Fibroblast of skin of left quadriceps (primary cell): ENCODE measurements around the gene BORCS5.
"Not testable (repeated sequence)": the region's sequence is repeated elsewhere in the genome, so short reads cannot be mapped to it uniquely, and the experiment has no call there.

Experiments used
- DNase-seq, 2 experiments: peaks; one replicate each; pipeline ENCODE4 v3.0.0-alpha.2; 2013; ENCODE audit warnings: low read depth in 2 of 2

The BORCS5 gene

DNA sequence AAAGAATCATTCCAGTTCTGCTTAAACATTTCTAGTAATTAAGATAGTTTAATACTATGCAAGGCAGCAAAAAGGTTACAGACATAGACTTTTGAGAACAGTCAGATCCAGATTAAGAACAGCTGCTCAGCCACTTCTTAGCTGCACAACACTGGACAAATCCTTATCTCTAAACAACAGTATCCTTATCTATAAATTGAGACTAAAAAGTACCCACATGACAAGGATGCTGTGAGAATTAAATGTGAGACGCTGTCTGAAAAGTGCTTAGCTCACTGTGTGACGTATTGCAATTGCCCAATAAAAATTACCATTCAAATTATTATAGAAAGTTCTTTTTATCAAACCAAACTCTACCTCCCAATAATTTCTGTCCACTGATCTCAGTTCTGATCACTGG is 35.5 kb downstream of the BORCS5 start:
- no peak for DNase-seq

DNA sequence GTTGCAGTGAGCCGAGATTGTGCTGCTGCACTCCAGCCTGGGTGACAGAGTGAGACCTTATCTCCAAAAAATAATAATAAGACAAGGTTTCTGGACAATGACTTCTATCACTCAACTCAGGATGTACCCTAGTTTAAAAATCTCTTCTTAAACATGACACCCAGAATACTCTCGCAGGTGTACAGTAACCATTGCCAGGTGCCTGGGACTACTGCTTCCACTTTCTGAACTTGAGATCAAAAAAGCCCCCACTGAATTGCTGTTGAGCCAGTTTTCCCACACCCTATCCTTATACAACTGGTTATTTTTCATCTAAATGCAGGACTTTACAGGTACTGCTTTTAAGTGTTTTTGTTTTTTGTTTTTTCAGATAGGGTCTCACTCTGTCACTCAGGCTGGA is 36.3 kb downstream of the BORCS5 start:
- DNase-seq, result no peak

DNA sequence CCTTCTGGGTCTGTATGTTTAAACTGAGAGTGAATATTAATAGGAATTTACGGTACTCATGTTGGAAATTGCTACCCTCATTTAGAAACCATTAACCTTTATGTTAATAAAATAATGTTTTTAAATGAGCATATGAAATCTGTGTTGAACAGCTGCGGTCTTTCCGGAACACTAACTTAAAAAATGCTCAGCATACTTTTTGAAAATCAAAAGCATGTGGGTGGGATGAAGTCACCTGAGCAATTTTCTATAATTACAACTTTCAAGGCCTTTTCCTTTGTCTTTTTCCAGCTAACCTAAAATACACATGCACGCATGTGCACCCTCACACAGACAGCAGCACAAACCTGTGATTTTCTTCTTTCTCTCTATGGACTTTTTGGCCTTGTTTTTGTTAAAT is 39.8 kb downstream of the BORCS5 start:
- DNase-seq, result no peak

DNA sequence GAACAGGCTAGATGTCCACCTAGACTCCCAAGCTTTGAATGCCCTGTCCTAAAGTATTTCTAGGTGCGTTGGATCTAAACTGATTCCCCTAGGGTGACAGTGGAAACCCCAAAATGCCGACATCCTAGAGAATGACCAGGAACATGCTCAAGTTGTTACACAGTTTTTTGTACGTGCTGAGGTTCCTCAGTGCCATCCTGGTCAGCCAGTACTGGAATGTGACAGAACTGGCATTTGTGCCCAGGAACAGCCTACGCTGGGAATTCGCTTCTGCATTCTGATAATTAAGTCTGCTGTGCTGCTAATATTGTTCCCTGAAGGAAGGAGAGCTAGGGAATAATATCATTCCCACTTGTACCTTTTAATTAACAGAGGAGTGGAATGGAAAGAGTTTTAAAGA is 40.3 kb downstream of the BORCS5 start:
- no peak for DNase-seq

DNA sequence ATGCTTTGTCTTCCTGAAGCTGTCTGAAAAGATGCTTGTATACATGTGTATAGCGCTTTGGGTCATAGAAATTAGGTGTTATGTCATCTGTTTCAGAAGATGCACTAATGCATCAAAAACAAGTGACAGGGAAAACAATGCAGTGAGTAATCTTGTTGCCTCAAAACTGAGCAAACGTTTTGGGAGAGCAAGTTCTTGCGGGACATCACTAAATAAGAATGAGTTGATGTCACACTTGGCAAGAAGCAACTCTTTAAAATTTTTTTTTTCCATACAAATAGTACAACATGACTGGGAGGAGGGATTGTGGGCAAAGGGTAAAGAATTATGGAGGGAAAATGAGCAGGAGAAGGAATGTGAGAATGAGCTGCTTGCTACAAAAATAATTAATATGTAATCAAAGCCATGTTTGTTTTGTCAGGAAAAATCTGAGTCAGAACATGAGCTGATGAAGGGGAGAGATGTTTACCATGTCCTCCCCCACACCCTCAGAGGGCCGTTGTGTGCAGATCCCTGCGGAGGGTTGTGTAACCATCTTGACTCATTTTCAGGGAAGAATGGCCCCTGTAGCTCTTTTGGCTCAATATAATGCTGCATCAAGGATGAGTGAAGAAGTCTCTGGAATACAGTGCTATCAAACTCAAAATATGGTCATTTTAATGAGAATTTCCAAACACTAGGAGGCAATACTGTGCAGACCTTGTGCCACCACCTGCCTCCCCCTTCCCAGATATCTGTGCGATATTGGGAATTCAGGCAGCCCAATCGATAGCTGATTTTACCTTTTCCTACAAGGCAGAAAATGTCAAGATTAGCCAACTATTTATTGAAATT is 41.4 kb downstream of the BORCS5 start:
- DNase-seq, result peak; percentile 96

DNA sequence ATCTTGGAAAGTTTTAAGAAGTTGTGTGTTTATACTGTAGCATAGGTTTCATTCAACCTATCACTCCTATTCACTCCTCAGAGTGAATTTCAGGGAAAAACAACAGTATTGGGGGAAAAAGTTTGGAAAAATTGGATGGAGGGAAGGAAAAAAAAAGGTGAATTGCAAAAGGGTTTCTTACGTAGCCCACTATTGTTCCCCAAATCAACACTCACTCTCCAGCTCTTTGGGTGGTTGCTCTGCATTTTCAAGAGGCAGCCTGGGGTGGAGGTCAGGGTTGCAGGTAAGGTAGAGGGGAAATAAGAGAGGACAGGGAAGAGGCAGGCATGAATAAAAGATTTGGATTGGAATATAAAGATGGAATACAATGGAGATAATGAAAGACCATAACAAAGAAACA is 42.3 kb downstream of the BORCS5 start:
- DNase-seq, result no peak

DNA sequence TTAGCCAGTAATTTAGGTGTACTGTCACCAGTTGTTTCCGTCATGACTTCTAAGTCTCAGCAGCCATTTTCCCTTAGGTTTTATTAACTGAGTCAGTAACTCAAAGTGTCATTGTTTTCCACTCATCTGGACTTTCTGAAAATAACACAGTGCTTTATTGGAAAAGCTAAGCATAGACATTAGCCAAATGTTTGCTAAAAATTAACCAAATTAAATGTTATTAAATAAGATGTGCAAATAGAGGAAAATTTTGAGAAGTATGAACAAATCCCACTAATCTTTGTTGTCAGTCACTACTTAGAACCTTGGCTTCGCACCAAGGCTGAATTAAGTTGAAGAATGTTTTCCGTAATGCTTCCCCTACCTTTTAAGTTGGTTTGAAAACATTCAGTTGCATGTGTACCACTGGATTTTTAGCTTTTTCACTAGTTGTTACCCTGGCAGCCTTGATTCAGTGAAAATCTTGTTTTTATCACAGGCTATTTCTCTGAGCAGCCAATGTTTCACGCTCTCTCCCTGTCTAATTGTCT is 43.0 kb downstream of the BORCS5 start:
- no peak for DNase-seq

DNA sequence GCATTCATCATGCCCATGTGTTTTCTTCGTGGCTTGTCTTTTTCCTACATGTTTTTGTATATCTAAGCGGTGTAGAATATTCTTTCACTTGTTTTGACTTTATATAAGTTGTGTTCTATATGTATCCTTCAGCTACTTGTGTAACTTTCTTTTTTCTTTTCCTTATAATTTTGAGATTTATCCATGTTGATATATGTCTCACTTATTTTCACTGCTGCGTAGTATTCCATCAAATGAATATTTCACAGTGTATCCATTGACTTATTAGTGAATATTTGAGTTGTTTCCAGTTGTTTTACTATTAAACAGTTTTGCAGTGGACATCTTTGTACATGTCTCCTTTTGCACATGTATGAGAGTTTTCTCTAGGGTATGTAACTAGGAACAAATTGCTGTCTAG is 43.9 kb downstream of the BORCS5 start:
- no peak for DNase-seq

DNA sequence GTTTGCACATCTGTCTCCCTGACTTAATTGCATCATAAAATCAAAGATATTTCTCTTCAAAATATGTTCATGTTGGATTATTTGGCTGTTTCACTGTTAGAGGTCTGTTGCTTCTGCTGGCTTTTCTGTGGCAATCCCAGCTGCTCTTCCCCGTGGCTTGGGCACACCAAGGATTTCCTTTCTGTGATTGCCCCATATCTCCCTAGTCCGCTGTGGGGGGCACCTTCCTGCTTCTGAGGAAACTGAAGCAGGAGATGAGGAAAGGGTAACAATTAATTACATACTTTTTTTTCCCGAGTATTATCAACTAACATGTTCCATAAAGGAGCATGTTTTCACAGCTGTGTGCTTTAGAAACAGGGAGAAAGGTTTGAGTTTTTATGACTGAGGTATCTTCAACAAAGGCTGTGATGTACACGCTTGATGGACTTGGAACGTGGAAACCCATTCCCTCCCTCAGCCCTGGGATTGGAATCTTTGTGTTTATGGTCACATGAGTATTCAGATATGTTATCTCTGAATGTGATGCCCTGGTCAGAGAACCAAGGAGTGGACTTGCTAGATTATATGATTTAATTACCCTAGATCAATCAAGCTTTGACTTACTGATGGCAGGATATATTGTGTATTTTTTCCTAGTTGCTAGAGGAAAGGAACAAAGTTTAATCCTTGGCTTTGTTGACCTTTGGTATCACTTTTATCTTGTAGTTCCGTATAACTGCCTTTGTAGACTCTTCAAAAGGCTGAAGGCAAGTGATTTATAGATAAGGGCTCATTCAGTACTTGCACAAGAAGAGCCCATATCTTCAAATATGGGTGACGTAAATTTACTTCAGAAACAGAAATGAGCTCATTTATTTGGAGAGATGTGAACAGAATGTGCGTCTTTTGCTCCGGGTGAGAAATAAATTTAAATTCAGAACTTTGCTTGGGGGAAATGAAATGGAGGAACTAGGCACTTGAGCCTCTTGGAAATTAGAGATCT is 46.7 kb downstream of the BORCS5 start:
- no peak for DNase-seq

DNA sequence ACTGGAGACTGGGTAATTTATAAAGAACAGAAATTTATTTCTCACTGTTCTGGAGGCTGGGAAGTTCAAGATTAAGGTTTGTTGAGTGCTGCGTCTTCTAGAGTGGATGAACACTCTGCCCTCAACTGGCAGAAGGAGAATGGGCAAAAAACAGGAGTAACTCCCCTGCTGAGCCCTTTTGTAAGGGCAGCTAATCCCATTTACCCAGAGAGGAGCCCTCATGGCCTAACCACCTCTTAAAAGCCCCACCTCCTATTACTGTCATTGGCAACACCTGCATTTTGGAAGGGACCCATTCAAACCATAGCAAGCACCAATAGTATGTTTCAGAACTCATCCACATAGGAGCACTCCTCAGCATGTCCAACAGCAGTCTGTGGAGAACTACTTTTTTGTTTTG is 47.4 kb downstream of the BORCS5 start:
- no peak for DNase-seq

DNA sequence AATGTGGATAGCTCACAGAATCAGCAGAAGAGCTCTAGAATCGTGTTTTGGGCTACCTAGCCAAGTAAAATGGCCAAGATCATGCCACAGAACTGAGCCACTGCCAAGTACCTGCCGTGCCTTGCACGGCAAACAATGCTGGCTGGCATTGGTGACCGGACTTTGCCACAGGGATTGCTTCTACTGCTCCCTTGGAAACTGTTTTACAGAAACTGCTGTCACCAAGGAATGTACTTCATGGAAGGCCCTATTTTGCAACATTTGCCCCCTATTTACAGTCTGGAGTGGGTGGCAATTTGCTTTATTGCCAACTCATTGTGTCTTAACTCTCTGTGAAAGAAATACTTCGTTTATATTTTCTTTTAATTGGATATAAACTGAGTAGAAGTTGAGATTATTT is 49.0 kb downstream of the BORCS5 start:
- no peak for DNase-seq

DNA sequence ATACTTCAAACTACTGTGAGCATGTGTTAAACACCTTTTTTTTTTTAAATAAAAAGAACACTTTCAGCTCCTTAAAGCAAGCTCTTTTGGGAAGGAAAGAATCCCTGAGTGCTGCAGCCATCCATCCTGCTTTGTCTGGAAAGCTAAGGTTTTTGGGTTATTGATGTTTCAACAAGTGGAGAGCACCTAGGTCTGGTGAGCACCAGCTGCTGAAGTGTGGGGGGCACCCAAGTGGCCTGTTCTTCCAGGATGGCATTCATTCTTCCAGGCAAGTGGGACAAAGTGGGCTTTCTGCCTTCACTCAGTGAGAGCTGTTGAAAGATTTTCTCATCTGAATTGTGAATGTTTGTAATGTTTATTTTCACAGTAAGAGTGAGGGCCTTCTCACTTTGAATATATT is 49.9 kb downstream of the BORCS5 start:
- DNase-seq, result no peak

DNA sequence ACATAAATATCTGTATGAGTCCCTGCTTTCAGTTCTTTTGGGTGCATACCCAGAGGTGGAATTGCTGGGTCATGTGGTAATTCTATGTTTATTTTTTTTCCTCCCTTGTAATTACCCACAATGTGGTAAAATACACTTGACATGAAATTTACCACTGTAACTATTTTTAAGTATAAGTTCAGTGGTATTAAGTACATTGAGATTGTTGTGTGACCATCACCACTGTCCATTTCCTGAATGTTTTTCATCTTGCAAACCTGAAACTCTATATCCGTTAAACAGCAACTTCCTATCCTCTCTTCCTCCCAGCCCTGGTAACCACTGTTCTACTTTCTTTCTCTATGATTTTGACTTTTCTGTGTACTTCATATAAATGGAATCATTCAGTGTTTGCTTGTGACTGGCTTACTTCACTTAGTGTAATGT is 51.4 kb downstream of the BORCS5 start:
- no peak for DNase-seq

DNA sequence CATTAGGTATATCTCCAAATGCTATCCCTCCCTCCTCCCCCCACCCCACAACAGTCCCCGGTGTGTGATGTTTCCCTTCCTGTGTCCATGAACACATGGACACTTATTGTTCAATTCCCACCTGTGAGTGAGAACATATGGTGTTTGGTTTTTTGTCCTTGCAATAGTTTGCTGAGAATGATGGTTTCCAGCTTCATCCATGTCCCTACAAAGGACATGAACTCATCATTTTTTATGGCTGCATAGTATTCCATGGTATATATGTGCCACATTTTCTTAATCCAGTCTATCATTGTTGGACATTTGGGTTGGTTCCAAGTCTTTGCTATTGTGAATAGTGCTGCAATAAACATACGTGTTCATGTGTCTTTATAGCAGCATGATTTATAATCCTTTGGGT is 52.5 kb downstream of the BORCS5 start:
- DNase-seq, result not testable (repeated sequence)

DNA sequence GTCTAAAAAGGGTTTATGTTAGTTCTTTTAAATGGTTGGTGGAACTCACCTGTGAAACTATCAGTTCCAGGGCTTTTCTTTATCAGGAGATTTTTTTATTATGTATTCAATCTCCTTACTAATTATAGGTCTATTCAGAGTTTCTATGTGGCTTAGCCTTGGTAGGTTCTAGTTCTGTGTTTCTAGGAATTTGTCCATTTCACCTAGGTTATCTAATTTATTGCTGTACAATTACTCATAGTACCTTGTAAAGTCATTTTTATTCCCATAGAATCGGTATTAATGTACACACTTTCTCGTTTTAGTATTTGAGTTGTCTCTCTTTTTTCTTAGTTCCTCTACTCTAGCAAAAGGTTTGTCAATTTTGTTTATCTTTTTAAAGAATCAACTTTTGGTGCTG is 59.0 kb downstream of the BORCS5 start:
- DNase-seq, result no peak

DNA sequence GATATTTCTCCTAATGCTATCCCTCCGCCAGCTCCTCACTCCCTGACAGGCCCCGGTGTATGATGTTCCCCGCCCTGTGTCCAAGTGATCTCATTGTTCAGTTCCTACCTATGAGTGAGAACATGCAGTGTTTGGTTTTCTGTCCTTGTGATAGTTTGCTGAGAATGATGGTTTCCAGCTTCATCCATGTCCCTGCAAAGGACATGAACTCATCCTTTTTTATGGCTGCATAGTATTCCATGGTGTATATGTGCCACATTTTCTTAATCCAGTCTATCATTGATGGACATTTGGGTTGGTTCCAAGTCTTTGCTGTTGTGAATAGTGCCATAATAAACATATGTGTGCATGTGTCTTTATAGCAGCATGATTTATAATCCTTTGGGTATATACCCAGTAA is 62.3 kb downstream of the BORCS5 start:
- not testable (repeated sequence) for DNase-seq

DNA sequence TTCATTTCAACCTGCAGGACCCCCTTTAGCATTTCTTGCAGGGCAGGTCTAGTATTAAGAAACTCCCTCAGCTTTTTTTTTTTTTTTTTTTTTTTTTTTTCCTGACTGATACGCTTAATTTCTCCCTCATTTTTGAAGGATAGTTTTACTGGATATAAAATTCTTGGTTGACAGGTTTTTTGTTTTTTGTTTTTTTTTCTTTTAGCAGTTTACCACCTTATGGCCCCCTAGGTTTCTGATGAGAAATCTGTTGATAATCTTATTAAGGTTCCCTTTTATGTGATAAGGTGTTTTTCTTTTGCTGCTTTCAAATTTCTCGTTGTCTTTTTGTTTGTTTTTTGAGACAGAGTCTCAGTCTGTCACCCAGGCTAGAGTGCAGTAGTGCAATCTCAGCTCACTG is 66.5 kb downstream of the BORCS5 start:
- no peak for DNase-seq

DNA sequence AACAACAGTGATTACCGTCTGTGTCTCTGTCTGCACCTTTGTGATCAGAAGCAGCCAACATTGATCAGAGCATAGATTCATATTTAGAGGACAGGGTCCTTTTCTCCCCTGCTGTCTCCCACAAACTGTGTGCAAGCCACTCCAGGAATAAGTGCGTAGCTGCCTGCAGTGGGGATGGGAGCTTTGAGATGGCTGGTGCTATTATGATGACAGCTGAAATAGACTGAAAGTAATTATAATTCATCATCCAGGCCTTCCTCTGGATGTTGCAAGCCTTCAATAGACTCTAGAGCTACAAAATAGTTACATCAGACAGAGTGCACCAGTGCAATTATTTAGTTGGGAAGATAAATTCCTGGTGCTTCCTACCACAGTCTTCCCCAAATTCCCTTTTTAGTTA is 68.1 kb downstream of the BORCS5 start:
- DNase-seq, result no peak

DNA sequence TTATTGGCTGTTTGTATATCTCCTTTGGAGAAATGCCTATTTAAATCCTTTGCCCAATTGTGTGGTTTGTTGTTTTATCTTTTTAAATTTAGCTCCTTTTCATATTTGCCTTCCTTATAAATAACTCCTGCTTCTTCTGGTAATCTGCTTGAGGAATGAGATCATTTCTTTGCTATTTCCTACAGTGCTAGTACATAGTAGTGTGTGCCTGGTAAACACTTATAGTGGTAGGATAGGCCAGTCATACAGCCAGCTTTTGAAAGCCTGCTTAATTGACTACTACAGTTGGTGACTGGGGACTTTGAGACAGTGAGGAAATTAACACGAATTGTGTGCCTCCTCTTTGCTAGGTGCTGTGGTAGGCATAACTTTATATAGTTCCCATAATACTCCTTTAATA is 68.7 kb downstream of the BORCS5 start:
- no peak for DNase-seq

DNA sequence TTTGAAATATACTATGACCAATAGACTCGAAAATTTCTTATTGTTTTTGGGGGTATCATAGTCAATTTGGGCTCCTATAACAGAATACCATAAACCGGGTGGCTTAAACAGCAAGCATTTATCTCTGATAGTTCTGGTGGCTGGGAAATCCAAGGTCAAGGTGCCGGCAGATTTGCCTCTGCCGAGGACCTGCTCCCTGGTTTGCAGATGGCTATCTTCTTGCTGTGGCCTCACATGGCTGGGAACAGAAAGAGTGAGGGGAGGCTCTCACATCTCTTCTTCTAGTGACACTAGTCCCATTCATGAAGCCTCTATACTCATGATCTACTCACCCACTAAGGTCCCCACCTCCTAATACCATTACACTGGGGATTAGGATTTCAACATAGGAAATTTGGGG is 70.7 kb downstream of the BORCS5 start:
- DNase-seq, result no peak

DNA sequence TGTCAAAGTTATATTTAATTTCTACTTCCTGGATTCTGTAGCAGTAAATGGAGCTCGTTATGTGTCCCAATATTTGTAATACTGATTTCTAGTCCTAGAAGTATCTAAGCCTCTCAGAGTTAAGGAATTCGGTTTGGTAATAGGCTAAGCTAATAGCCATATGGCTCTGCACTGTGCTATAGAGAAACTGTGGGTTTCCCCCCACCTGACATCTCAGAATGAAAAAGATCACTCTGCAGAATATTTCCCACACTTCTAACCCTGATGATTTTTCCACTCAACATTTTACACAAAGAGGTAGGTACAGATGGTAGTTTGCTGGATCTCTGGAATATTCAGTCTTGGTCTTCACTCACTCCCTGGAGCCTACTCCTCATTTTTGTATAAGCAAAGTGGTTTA is 71.2 kb downstream of the BORCS5 start:
- no peak for DNase-seq

DNA sequence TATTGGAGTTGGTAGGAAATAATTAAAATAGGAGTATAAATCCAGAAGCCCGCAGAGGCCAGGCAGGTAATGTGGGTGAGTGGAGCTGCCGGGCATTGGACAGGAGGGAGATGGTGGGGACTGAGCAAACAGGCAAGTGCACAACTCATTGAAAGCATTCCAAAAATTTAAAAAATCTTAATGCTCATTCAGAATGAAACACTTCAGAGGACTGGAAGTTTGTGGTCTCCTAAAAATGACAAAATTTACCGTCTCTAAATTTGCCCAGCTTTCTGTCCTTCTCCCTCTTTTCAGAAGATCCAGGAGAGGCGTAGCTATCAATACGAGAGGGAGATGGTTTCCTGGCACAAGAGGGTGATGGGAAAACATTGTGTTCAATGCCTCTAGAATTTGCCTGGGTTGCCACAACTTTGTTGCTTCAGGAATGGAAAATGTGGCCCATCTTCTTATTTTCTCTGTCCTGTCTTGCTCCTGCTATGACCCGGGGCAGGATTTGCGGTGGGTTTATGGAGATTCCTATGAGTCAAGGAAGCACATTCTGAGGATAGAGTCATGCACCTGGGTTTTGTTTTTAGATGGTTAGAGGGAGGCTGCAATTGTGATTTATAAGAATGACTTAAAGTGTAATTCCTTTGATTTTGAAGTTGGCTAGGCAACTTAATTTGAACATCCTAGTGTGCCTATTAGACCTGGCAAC is 72.2 kb downstream of the BORCS5 start:
- DNase-seq, result no peak
